ENCODE measurements around the gene TAC4.

TAC4 gene

GRCh38 chr17:49788478-49789242 lies 59.2 kb downstream of the TAC4 start, which contains the start of gene KAT7:
KAT7 (plus strand) TSS chr17:49788681; CDS start chr17:49788835, 154 bp downstream.
- Histone ChIP-seq H3K4me2 (ENCODE audit: insufficient read depth, low read length, poor library complexity, severe bottlenecking) (peak within 1 kb of the TSS; percentile 72), H2BK12ac (ENCODE audit: low read length) (no peak within 1 kb of the TSS), H4K91ac (ENCODE audit: low read depth, low read length, poor library complexity) (peak within 1 kb of the TSS; percentile 56), H3K27ac (replicated peaks; ENCODE audit: low read length) (peak within 1 kb of the TSS; percentile 72), H3K4me3 (ENCODE audit: low read length in 2 of 2) (peak within 1 kb of the TSS; percentile 85 to 96), H3K9me3 (replicated peaks in 1 of 2; ENCODE audit: control insufficient read depth in 2 of 2, insufficient read depth in 1 of 2, low read depth in 1 of 2, low read length in 2 of 2) (no peaks in the 10 kb centered on the region), H3K27me3 (ENCODE audit: control insufficient read depth in 3 of 3, insufficient read depth in 3 of 3, low read depth in 1 of 3, low read length in 3 of 3) (no peaks in the 10 kb centered on the region), H3K79me1 (ENCODE audit: low read depth, low read length) (peaks cover 7% of the 10 kb centered on the region), H2AK5ac (ENCODE audit: low read depth, low read length) (peak within 1 kb of the TSS; percentile 94), H3K14ac (ENCODE audit: low read length) (peak within 1 kb of the TSS; percentile 99), H2BK120ac (ENCODE audit: low read depth, low read length) (peak within 1 kb of the TSS; percentile 76), H2BK5ac (ENCODE audit: low read length) (peak within 1 kb of the TSS; percentile 33), H3K4me1 (ENCODE audit: control insufficient read depth in 2 of 2, insufficient read depth in 1 of 2, low read depth in 1 of 2, low read length in 2 of 2) (peaks cover 10 to 11% of the 10 kb centered on the region in 2 donors), H4K8ac (ENCODE audit: low read depth, low read length) (peak within 1 kb of the TSS; percentile 2), H2AFZ (ENCODE audit: low read length) (peak within 1 kb of the TSS; percentile 88), H2BK15ac (ENCODE audit: low read length) (no peak within 1 kb of the TSS), H3K9ac (ENCODE audit: low read depth, low read length, poor library complexity) (peak within 1 kb of the TSS; percentile 94), H3K18ac (ENCODE audit: low read length) (peak within 1 kb of the TSS; percentile 100), H3K4ac (ENCODE audit: low read length) (peak within 1 kb of the TSS; percentile 97), H3K23ac (ENCODE audit: low read depth, low read length, poor library complexity) (peak within 1 kb of the TSS; percentile 92), H3K36me3 (replicated peaks in 1 of 2; ENCODE audit: control insufficient read depth in 2 of 2, insufficient read depth in 2 of 2, low read length in 2 of 2) (peaks cover 12 to 41% of the 10 kb centered on the region in 2 donors)
- peak; percentile 97 for DNase-seq (ENCODE audit: low spot score)
- no CpG with 5 or more reads among the region's 59 CpGs for WGBS, 2 donors (ENCODE audit: extremely low coverage in 2 of 2, insufficient read length in 2 of 2, insufficient replicate concordance in 1 of 2)
